Neural progenitor cell (in vitro differentiated cells): ENCODE measurements around the gene ABITRAM. TPM values are rescaled to one million over a fixed set of nuclear protein-coding genes. Genes with fewer than 3 reads are reported as not detected.

ENCODE experiments used
- DNase-seq: peaks from one replicate; pipeline ENCODE4 v3.0.0-alpha.2; 2016; ENCODE audit warnings: low spot score
- H2AFZ ChIP-seq: fragments of 200-600 bp; sonication (generic); replicated peaks from 2 replicates; pipeline ENCODE4 v1.6.1; 2016; ENCODE audit warnings: antibody characterized with exemption
- H3F3A ChIP-seq: fragments of 200-600 bp; sonication (generic); 2 replicates; pipeline ENCODE4 v1.6.1; 2016; ENCODE audit warnings: antibody characterized with exemption, low read depth
- H3K27ac ChIP-seq: fragments of 200-600 bp; sonication (generic); 2 replicates; pipeline ENCODE4 v1.5.1; 2016; ENCODE audit warnings: mild to moderate bottlenecking
- H3K27me3 ChIP-seq: fragments of 200-600 bp; sonication (generic); 2 replicates; pipeline ENCODE4 v1.6.1; 2016; ENCODE audit warnings: mild to moderate bottlenecking, moderate library complexity
- H3K36me3 ChIP-seq: fragments of 200-600 bp; sonication (generic); 2 replicates; pipeline ENCODE4 v1.5.1; 2016
- H3K4me1 ChIP-seq: fragments of 200-600 bp; sonication (generic); 2 replicates; pipeline ENCODE4 v1.6.1; 2016; ENCODE audit warnings: mixed run types
- H3K4me2 ChIP-seq: fragments of 200-600 bp; sonication (generic); 2 replicates; pipeline ENCODE4 v1.6.1; 2016
- H3K4me3 ChIP-seq: fragments of 200-600 bp; sonication (generic); 2 replicates; pipeline ENCODE4 v1.5.1; 2016
- H3K79me2 ChIP-seq: fragments of 200-600 bp; sonication (generic); 2 replicates; pipeline ENCODE4 v1.6.1; 2016; ENCODE audit warnings: low read depth
- H3K9ac ChIP-seq: fragments of 200-600 bp; sonication (generic); 2 replicates; pipeline ENCODE4 v1.6.1; 2016
- H3K9me3 ChIP-seq: fragments of 200-600 bp; sonication (generic); 2 replicates; pipeline ENCODE4 v1.5.1; 2016; ENCODE audit warnings: low read depth
- H4K20me1 ChIP-seq: fragments of 200-600 bp; sonication (generic); 2 replicates; pipeline ENCODE4 v1.6.1; 2016; ENCODE audit warnings: low read depth
- H3K27ac Mint-ChIP-seq: 3 replicates; pipeline ENCODE4 v1.8.0; 2021; ENCODE audit warnings: mixed read lengths
- H3K27me3 Mint-ChIP-seq: 2 replicates; pipeline ENCODE4 v1.8.0; 2022; ENCODE audit warnings: low read depth, mild to moderate bottlenecking, inconsistent platforms, moderate library complexity, mixed read lengths; ENCODE audit not compliant: insufficient read depth
- H3K36me3 Mint-ChIP-seq: 3 replicates; pipeline ENCODE4 v1.8.0; 2021; ENCODE audit warnings: mixed read lengths
- H3K4me1 Mint-ChIP-seq: 3 replicates; pipeline ENCODE4 v1.8.0; 2021; ENCODE audit warnings: mixed read lengths
- H3K4me3 Mint-ChIP-seq: 3 replicates; pipeline ENCODE4 v1.8.0; 2021; ENCODE audit warnings: mild to moderate bottlenecking, moderate library complexity, mixed read lengths
- H3K9me3 Mint-ChIP-seq: 3 replicates; pipeline ENCODE4 v1.8.0; 2020; ENCODE audit warnings: mixed read lengths
- EZH2 ChIP-seq: fragments of 200-600 bp; sonication (generic); IDR thresholded peaks from 2 replicates; pipeline ENCODE4 v1.6.1; 2017; ENCODE audit warnings: antibody characterized with exemption, mild to moderate bottlenecking, moderate library complexity
- EZH2phosphoT487 ChIP-seq: fragments of 200-600 bp; sonication (generic); IDR thresholded peaks from 2 replicates; pipeline ENCODE4 v1.6.1; 2017; ENCODE audit warnings: antibody characterized with exemption
- total RNA-seq: library from RNA; depleted of rRNA; stranded (reverse); fragments of >200 nt; gene quantifications from 2 replicates; pipeline ENCODE4 v1.2.3, GENCODE V29; 2015; ENCODE audit warnings: low replicate concordance
- TF ChIP-seq, protein P1 (sequence below): fragments of 200-600 bp; sonication (generic); IDR thresholded peaks from 2 replicates; pipeline ENCODE4 v1.5.1; 2017; ENCODE audit warnings: antibody characterized with exemption, mild to moderate bottlenecking

Gene ABITRAM
- total RNA-seq, 1 donor from 2014 or later, result 20.4 TPM

DNA sequence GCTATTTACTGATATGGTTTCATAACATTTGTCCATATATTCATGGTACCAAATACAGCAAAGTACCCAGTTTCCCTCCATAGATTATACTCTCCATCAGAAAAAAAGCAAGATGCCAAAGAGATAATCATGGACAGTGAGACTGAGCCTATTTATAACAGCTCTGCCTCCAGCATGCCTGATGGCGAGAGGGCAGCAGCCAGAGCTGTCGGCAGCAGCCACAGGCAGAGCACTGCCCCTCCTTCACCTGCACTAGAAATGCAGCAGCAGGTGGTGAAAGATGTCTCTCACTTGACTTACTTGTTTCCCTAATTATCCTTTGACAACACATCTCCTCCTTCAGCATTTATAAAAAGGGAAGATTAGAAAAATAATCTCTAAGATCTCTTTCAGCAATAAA, 46.7 kb downstream of the ABITRAM start:
- no peak for DNase-seq
- Mint-ChIP-seq H3K27ac (no peak overlapping the region), H3K4me1 (no peaks in the 10 kb centered on the region), H3K9me3 (no peaks in the 10 kb centered on the region), H3K4me3 (no peak overlapping the region), H3K27me3 (no peaks in the 10 kb centered on the region), H3K36me3 (peaks cover 10% of the 10 kb centered on the region)
- H4K20me1 ChIP-seq, result no peaks in the 10 kb centered on the region
- H3K9me3 ChIP-seq, result no peaks in the 10 kb centered on the region
- H3K4me1 ChIP-seq, result no peaks in the 10 kb centered on the region
- H3K9ac ChIP-seq, result no peak overlapping the region
- no peaks in the 10 kb centered on the region for H3F3A ChIP-seq
- no peak overlapping the region for H3K27ac ChIP-seq
- no peaks in the 10 kb centered on the region for H3K27me3 ChIP-seq
- H3K4me3 ChIP-seq, result no peak overlapping the region
- H2AFZ ChIP-seq, result no peak overlapping the region
- H3K4me2 ChIP-seq, result no peak overlapping the region
- peaks cover 4% of the 10 kb centered on the region for H3K36me3 ChIP-seq
- TF ChIP-seq EZH2 (no peak), EZH2phosphoT487 (no peak)
- TF ChIP-seq, protein P1, sequence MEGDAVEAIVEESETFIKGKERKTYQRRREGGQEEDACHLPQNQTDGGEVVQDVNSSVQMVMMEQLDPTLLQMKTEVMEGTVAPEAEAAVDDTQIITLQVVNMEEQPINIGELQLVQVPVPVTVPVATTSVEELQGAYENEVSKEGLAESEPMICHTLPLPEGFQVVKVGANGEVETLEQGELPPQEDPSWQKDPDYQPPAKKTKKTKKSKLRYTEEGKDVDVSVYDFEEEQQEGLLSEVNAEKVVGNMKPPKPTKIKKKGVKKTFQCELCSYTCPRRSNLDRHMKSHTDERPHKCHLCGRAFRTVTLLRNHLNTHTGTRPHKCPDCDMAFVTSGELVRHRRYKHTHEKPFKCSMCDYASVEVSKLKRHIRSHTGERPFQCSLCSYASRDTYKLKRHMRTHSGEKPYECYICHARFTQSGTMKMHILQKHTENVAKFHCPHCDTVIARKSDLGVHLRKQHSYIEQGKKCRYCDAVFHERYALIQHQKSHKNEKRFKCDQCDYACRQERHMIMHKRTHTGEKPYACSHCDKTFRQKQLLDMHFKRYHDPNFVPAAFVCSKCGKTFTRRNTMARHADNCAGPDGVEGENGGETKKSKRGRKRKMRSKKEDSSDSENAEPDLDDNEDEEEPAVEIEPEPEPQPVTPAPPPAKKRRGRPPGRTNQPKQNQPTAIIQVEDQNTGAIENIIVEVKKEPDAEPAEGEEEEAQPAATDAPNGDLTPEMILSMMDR, result no peak
- H3K79me2 ChIP-seq, result no peaks in the 10 kb centered on the region

DNA sequence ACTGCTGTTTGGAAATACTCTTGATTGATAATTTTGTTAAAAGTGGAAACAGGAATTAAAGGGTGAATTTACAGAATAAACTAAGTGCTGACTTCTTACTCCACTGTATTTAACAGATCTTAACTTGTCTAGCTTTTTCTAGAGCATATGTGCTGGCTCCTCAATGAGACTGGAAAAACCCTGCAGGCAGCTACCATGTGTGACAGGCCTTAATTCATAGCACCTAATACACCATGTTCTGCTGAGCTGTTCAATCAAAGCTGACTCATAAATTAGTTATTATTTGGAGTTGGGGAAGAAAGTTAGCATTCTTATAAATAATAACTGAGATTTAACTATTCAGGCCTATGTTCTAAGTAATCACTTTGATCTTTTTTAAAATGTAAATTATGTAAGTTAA, 49.7 kb downstream of the ABITRAM start:
- no peak overlapping the region for H3K9ac ChIP-seq
- H3K4me3 ChIP-seq, result no peak overlapping the region
- H4K20me1 ChIP-seq, result no peaks in the 10 kb centered on the region
- no peaks in the 10 kb centered on the region for H3K9me3 ChIP-seq
- Mint-ChIP-seq H3K9me3 (peaks cover 5% of the 10 kb centered on the region), H3K27ac (no peak overlapping the region), H3K36me3 (peaks cover 13% of the 10 kb centered on the region), H3K4me1 (no peaks in the 10 kb centered on the region), H3K4me3 (no peak overlapping the region), H3K27me3 (no peaks in the 10 kb centered on the region)
- H2AFZ ChIP-seq, result no peak overlapping the region
- DNase-seq, result no peak
- H3K79me2 ChIP-seq, result no peaks in the 10 kb centered on the region
- H3K27me3 ChIP-seq, result no peaks in the 10 kb centered on the region
- H3F3A ChIP-seq, result no peaks in the 10 kb centered on the region
- H3K4me2 ChIP-seq, result no peak overlapping the region
- no peaks in the 10 kb centered on the region for H3K36me3 ChIP-seq
- H3K4me1 ChIP-seq, result no peaks in the 10 kb centered on the region
- TF ChIP-seq EZH2phosphoT487 (no peak), EZH2 (no peak)
- TF ChIP-seq, protein P1, result no peak
- H3K27ac ChIP-seq, result no peak overlapping the region

Other genes starting within 250 kb of the ABITRAM start
- not detected in 2 replicates for gene ACTL7B, start 78.4 kb upstream of the ABITRAM start, total RNA-seq
- gene ACTL7A, start 72.1 kb upstream of the ABITRAM start, total RNA-seq, result not detected in 2 replicates
- 42.8 and 97.2 TPM in 2 replicates for gene ELP1, start 276 bp upstream of the ABITRAM start, total RNA-seq
- 102 and 156 TPM in 2 replicates for gene CTNNAL1, start 79.1 kb downstream of the ABITRAM start, total RNA-seq
- 65.9 and 85.3 TPM in 2 replicates for gene TMEM245, start 185.5 kb downstream of the ABITRAM start, total RNA-seq
- gene FRRS1L, start 232.8 kb downstream of the ABITRAM start, total RNA-seq, result 4.3 and 13.3 TPM in 2 replicates